GM04503 (cell line): ENCODE results near the gene SAMD1.

Source experiments
- DNase-seq: peaks from one replicate; pipeline ENCODE4 v3.0.0-alpha.2; 2012; ENCODE audit warnings: low read depth

SAMD1 gene

DNA sequence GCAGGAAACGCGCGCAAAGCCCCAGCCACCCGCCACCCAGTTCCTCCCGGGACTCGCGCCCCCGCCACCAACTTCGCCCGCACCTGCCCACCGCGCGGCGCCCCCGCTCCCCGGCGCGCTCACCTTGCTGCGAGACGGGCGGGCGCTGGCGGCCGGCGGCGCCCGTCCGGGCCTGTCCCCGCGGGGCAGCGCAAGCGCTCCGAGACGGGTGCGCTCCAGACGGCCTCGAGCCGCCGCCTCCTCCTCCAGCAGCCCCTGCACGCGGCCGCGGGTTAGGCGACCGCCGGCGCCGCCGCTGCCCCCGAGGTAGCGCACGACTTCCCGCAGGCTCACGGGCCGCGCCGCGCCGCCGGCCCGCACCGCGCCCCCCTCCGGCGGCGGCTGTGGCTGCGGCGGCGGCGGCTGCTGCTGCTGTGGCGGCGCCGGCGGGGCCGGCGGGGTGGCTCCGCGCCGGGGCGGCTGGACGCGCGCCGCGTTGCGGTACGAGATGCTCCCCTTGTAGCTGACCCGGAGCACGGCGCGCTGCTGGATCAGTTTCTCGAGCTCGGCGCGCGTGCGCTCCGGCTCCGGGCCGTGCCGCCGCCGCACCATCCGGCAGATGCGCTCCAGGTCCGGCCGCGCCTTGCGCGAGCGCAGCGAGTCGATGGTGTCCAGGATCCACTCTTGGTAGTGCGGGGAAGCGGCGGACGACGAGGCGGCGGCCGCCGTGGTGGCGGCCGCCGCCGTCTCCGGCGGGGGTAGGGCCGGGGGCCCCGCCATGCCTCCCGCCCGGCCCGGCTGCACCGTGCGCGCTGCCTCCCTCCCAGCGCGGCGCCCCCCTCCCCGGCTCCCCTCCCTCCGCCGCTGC, 666 bp downstream of the SAMD1 start:
- no peak for DNase-seq

- DNase-seq: no peak
These were observed 1.2 kb downstream of the SAMD1 start for GRCh38 chr19:14089412-14089661.

GRCh38 chr19:14088634-14089411, 1.7 kb downstream of the SAMD1 start:
- no peak for DNase-seq

DNA sequence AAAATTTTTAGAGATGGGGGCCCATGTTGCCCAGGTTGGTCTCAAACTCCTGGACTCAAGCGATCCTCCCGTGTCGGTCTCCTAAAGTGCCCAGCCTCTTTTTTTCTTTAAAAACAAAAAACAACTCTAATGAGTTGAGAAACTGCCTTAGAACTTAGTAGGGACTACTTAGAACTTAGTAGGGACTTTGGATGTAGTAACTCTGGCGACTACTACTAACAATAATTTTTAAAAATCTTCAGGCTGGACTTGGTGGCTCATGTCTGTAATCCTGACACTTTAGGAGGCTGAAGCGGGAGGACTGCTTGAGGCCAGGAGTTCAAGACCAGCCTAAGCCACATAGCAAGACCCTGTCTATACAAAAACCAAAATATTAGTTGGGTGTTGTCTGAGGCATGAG, 4.5 kb downstream of the SAMD1 start:
- DNase-seq: no peak

DNA sequence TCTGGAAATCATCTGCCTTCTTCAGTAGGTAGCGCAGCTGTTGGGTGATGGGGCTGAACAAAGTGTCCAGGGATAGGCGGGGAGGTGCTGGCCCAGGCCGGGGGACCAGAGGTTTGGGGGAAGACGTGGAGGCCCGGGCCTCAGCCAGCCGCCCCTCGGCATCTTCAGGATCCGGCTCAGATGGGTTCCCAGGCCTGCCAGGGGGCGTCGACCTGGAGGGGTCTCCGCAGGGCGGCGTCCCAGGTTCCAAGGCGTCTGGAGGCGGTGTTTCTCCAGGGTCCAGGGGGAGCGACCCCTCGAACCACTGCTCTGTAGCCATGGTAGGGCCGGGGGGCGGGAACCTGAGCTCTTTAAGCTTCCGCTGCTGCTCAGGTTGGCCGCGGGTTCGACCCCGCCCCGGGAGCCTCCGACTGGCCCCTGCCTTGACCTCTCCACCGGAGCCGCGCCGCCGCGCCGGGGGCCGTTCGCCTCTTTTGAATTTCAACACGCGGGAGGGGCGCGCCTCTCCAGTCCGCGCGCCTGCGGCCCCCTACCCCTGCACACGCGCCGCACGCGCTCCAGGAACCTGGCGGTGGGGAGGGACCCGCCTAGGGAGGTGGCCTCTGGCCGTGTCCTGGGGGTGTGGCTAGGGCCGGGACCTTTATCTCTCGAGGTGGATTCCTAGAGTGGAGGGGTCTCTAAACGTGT, 5.1 kb downstream of the SAMD1 start, which contains the start of gene C19orf67:
C19orf67 (minus strand) TSS at position 475 of the 687 bp plus-strand sequence; CDS start at position 319, 156 bp downstream.
- no peak for DNase-seq

- DNase-seq: no peak
These were observed 7.9 kb downstream of the SAMD1 start for GRCh38 chr19:14082675-14082960.

DNA sequence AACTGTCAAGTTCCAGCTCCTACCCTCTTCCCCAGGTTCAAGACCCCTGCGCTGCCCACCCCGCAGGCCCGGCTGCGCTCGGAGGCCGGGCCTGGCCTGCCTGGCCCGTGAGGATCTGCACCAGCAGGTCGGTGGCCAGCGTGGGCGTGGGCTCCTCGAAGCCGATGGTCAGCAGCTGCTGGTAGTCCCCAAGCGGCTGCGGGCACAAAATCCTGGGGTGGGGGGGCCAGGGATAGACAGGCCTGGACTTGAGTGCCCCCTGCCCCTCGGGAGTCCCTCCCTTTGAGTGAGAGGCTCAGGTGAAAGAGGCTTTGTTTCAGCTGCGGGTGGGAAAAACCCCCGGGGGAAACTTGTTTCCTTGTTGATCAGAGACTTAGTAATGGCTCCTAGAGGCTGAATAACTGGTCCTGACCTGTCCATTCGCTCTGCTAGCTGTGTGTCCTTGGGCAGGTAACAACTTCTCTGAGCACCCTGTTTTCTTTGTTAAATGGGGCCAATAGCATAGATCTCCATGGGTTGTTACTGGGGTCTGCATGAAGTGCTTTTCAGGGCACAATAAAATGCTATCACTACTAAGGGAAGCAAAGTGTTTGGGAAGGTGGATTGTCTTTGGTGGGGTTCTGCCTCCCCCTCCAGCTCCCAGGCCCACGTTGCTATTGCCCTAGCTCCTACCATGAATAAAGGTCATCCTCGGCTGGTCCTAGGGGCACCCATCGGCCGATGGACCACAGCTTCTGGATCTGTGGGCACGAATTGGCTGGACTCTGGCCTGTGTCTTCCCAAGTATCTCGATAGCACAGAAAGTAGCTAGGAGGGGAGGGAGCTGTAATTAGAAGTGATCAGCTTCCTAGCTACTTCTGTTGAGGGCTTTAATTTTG, 8.5 kb downstream of the SAMD1 start:
- DNase-seq: no peak

DNA sequence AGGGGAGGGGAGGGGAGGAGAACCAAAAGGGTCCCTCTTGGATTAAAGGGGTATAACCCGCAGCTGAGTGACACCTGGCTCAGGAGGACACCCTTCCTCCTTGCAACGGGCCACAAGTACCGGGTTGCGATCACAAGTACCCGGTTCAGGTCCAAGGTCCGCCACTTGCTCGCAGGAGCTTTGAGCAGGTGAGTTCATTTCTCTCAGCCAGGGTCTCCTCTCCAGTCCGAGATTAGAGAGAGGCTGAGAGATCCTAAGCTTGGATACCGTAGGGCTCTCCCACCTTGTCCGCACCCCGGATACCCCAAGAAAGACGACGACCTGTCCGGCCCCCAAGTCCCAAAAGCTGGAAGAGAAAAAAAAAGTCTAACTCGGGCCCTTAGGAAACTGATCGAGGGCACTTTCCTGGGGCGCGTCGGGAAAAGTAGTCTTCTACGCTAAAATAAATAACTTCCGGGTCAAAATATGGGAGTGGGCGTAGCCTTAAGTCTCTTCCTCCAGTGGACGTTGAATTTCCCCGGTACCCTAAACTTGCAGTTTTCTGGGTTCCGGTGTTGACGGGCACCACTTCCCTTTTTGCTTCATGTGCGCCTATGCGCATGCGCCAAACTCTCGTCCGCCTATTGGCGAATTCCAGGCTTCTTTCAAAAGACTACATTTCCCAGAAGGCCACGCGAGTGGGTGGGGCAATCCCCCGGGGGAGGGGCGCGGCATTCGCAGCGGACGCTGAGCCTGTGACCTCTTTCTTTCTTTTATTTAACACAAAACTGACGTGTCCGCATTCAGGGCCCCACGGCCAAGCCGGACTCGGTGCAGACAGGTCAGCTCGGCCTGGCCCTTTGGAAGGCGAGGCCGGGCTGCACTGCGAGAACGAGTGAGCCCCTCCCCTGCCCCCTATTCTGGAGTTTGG, 9.4 kb downstream of the SAMD1 start:
- DNase-seq: peak; percentile 97

GRCh38 chr19:14078411-14078810, 12.1 kb downstream of the SAMD1 start:
- no peak for DNase-seq

GRCh38 chr19:14073925-14074838, 16.4 kb downstream of the SAMD1 start:
- no peak for DNase-seq

DNA sequence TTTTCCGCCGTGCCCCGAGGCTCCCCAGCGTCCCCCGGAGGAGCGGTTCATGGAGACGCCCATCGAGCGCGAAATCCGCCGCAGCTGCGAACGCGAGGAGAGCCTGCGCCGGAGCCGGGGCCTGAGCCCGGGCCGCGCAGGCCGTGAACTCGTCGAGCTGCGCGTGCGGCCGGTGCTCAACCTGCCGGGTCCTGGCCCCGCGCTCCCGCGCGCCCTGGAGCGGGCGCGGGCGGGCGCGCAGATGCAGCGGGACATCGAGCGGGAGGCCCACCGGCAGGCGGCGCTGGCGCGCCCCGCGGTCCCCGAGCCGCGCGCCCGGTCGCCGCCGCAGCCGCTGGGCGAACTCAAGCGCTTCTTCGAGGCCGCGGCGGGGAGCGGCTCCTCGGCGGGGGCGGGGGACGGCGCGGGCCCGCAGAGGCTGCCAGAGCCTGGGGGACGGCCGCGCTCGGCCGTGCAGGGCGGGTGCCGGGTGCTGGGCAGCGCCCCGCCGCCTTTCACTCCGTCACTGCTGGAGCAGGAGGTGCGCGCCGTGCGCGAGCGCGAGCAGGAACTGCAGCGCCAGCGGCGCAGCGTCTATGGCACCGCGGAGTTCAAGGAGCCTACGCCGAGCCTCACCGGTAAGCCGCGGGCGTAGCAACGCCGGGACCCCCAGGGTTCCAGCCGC, 17.2 kb downstream of the SAMD1 start:
- DNase-seq: no peak

DNA sequence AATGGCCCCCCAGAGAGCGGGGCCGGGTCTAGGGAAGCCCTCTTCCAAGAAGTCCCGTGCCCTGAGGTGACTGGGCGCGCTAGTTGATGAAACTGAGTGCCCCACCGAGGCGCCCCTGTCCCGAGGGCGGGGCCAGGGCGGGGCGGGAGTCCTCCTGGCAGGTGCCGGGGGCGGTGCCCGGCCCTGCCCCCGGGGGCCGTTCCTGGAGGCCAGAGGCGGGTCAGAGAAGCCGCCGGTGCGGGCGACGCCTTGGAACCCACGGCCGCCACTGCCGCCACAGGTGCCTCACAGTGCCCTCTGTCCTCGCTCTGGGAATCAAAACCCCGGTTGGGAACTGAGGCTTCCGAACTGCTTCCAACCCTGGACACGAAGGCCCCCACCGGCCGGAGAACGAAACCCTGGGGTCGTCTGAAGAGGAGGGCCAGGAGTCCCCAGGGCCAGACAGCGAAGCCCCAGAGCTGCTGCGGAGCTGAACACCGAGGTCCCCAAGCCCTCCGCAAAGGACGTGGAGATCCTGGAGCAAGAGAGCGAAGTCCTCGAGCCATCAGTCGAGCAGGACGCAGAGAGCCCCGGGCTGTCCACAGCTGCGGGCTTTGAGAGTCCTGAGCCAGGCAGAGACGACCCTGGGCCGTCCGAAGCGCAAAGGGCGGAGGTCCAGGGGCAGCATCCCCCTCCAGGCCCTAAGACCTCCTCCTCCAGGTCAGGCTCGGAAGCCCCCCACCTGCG, 17.9 kb downstream of the SAMD1 start, which contains the start of gene MISP3:
MISP3 (plus strand) TSS at position 252 of the 726 bp plus-strand sequence. CDS start 524 bp downstream, outside the sequence.
- DNase-seq: no peak

GRCh38 chr19:14070268-14071050, 20.1 kb downstream of the SAMD1 start:
- DNase-seq: no peak

DNA sequence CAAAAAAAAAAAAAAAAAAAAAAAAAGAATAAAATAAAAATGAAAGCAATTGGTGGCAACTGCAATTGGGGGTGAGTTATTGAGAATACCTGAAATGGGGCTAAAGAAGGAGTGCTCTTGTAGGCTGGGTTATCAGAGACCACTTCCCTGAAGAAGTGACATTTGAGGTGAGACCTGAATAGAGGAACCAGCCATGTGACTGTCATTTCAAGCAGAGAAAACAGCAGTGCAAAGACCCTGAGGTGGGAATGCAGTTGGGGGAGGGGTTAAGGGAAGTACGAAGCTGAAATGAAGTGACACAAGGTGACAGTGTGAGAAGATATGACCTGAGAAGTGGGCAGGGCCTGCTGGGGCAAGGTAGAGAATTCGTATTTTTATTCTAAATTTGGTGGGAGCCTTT, 24.4 kb downstream of the SAMD1 start:
- DNase-seq: no peak

GRCh38 chr19:14063105-14063504, 27.4 kb downstream of the SAMD1 start:
- DNase-seq: no peak

DNA sequence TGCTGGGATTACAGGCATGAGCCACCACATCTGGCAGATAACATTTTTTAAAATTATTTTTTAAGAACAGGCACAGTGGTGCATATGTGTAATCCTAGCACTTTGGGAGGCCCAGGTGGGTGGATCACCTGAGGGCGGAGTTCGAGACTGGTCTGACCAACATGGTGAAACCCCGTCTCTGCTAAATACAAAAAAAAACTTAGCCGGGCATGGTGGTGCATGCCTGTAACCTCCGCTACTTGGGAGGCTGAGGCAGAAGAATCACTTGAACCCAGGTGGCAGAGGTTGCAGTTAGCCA, 28.0 kb downstream of the SAMD1 start:
- DNase-seq: no peak

GRCh38 chr19:14061751-14062557, 28.6 kb downstream of the SAMD1 start, which contains the start of gene PALM3:
Gene PALM3, minus strand, starts transcription at chr19:14062076. Its CDS starts 96 bp downstream, at chr19:14061980.
- DNase-seq: no peak
